H1 (cell line): ENCODE data around the gene WNK2. TPM values are rescaled to one million over a fixed set of nuclear protein-coding genes. Genes with fewer than 3 reads are reported as not detected.

Experiments used
- CTCF ChIA-PET: fragments of 300-600 bp; sonication (Branson Sonifier 250); formaldehyde crosslinking; loops from one replicate; lab custom pipeline; 2021; ENCODE audit not compliant: partially characterized antibody; lab: Charles Lee
- POLR2A ChIA-PET: fragments of 300-600 bp; sonication (Branson Sonifier 250); formaldehyde crosslinking; loops from one replicate; lab custom pipeline; 2021; ENCODE audit warnings: inconsistent platforms; ENCODE audit not compliant: partially characterized antibody; lab: Charles Lee
- DNase-seq, 2 experiments: peaks; one replicate each; pipeline versions ENCODE4 v3.0.0 to v3.0.0-alpha.2; 2010 to 2022; ENCODE audit warnings: low spot score in 2 of 2, low read depth in 1 of 2, mixed read lengths in 1 of 2
- FAIRE-seq: peaks from 2 replicates; lab custom pipeline; 2011; peaks lifted over from hg19 to GRCh38; lab: Jason Lieb, UNC
- H2AFZ ChIP-seq: 2 replicates; pipeline ENCODE4 v1.8.1; 2012; ENCODE audit warnings: low read length, inconsistent platforms
- H2AK5ac ChIP-seq: 2 replicates; pipeline ENCODE4 v1.6.1; 2013; ENCODE audit warnings: low read depth, low read length
- H2BK120ac ChIP-seq: replicated peaks from 2 replicates; pipeline ENCODE3; 2013; ENCODE audit warnings: low read depth, low read length, inconsistent platforms
- H2BK12ac ChIP-seq: 2 replicates; pipeline ENCODE4 v1.6.1; 2013; ENCODE audit warnings: low read depth, low read length
- H2BK15ac ChIP-seq: 2 replicates; pipeline ENCODE4 v1.6.1; 2013; ENCODE audit warnings: low read length
- H2BK20ac ChIP-seq: 2 replicates; pipeline ENCODE4 v1.6.1; 2013; ENCODE audit warnings: low read length
- H2BK5ac ChIP-seq: 2 replicates; pipeline ENCODE4 v1.6.1; 2013; ENCODE audit warnings: low read depth, low read length
- H3K14ac ChIP-seq: 2 replicates; pipeline ENCODE4 v1.6.1; 2013; ENCODE audit warnings: inconsistent platforms; ENCODE audit not compliant: insufficient read length
- H3K18ac ChIP-seq: 2 replicates; pipeline ENCODE4 v1.6.1; 2013; ENCODE audit warnings: low read length; ENCODE audit errors: extremely low read depth
- H3K23ac ChIP-seq: 2 replicates; pipeline ENCODE4 v1.6.1; 2013; ENCODE audit warnings: inconsistent platforms; ENCODE audit not compliant: insufficient read length
- H3K23me2 ChIP-seq: 2 replicates; pipeline ENCODE4 v1.6.1; 2013; ENCODE audit warnings: low read depth, low read length
- H3K27ac ChIP-seq: 2 replicates; pipeline ENCODE4 v1.6.1; 2011; ENCODE audit warnings: low read depth, low read length, inconsistent platforms
- H3K27me3 ChIP-seq, 4 experiments: replicated peaks in 1 of 4; 1 replicate in 1 of 4; 2 replicates in 3 of 4; pipeline versions ENCODE4 v1.6.1 to v1.8.1; 2011 to 2013; ENCODE audit warnings: low read length in 3 of 4, mild to moderate bottlenecking in 3 of 4, inconsistent platforms in 2 of 4, mixed read lengths in 2 of 4, moderate library complexity in 1 of 4; ENCODE audit not compliant: control insufficient read depth in 3 of 4, insufficient read depth in 3 of 4; ENCODE audit errors: extremely low read depth in 1 of 4
- H3K36me3 ChIP-seq, 4 experiments: 2 replicates each; pipeline versions ENCODE4 v1.6.1 to v1.8.1; 2011 to 2013; ENCODE audit warnings: mild to moderate bottlenecking in 4 of 4, low read length in 3 of 4, moderate library complexity in 2 of 4, control low read depth in 1 of 4, inconsistent platforms in 1 of 4; ENCODE audit not compliant: insufficient read depth in 4 of 4, control insufficient read depth in 2 of 4
- H3K4ac ChIP-seq: replicated peaks from 2 replicates; pipeline ENCODE3; 2013; ENCODE audit warnings: low read length, low read depth, mixed read lengths, inconsistent platforms; ENCODE audit not compliant: insufficient read length
- H3K4me1 ChIP-seq, 4 experiments: replicated peaks in 1 of 4; 1 replicate in 1 of 4; 2 replicates in 3 of 4; pipeline versions ENCODE4 v1.6.1 to v1.8.1; 2011 to 2013; ENCODE audit warnings: low read length in 3 of 4, inconsistent platforms in 2 of 4, mixed read lengths in 1 of 4; ENCODE audit not compliant: insufficient read depth in 4 of 4, control insufficient read depth in 3 of 4
- H3K4me2 ChIP-seq, 2 experiments: 2 replicates each; pipeline versions ENCODE4 v1.6.1 to v1.8.1; 2011 to 2013; ENCODE audit warnings: low read depth in 2 of 2, low read length in 2 of 2, control low read depth in 1 of 2, inconsistent platforms in 1 of 2, mild to moderate bottlenecking in 1 of 2; ENCODE audit not compliant: insufficient read depth in 1 of 2
- H3K4me3 ChIP-seq, 4 experiments: fragments of 200-600, 300-600 bp in 1 of 4; sonication (generic), shearing (Covaris generic), sonication (Bioruptor Twin) in 1 of 4; 2 replicates each; pipeline versions ENCODE4 v1.5.1 to v1.8.1; 2011 to 2016; ENCODE audit warnings: low read length in 4 of 4, low read depth in 3 of 4, control low read depth in 2 of 4, inconsistent platforms in 2 of 4, mild to moderate bottlenecking in 2 of 4, mixed read lengths in 1 of 4, moderate library complexity in 1 of 4; ENCODE audit not compliant: insufficient read depth in 2 of 4; ENCODE audit errors: extremely low read depth in 1 of 4
- H3K56ac ChIP-seq: replicated peaks from 2 replicates; pipeline ENCODE3; 2013; ENCODE audit warnings: low read depth, mild to moderate bottlenecking, mixed read lengths, low read length, inconsistent platforms; ENCODE audit not compliant: insufficient read length
- H3K79me1 ChIP-seq: 2 replicates; pipeline ENCODE4 v1.6.1; 2013; ENCODE audit warnings: low read depth, low read length, control low read depth
- H3K79me2 ChIP-seq, 2 experiments: 2 replicates each; pipeline versions ENCODE4 v1.6.1 to v1.8.1; 2012 to 2013; ENCODE audit warnings: low read length in 2 of 2, mild to moderate bottlenecking in 2 of 2, inconsistent platforms in 1 of 2; ENCODE audit not compliant: insufficient read depth in 2 of 2, control insufficient read depth in 1 of 2
- H3K9ac ChIP-seq, 4 experiments: replicated peaks in 1 of 4; 1 replicate in 1 of 4; 2 replicates in 3 of 4; pipeline versions ENCODE4 v1.6.1 to v1.8.1; 2011 to 2013; ENCODE audit warnings: low read depth in 3 of 4, low read length in 3 of 4, control low read depth in 2 of 4, mild to moderate bottlenecking in 2 of 4, moderate library complexity in 2 of 4, inconsistent platforms in 1 of 4; ENCODE audit errors: extremely low read depth in 1 of 4
- H3K9me3 ChIP-seq, 2 experiments: 2 replicates each; pipeline versions ENCODE4 v1.6.1 to v1.8.1; 2012 to 2013; ENCODE audit warnings: mild to moderate bottlenecking in 2 of 2, moderate library complexity in 2 of 2, control low read depth in 1 of 2, inconsistent platforms in 1 of 2, low read depth in 1 of 2, low read length in 1 of 2, mixed read lengths in 1 of 2; ENCODE audit not compliant: insufficient read depth in 2 of 2
- H4K20me1 ChIP-seq, 2 experiments: replicated peaks in 1 of 2; 2 replicates each; pipeline versions ENCODE3 to v1.8.1; 2011 to 2013; ENCODE audit warnings: inconsistent platforms in 2 of 2, low read length in 2 of 2, mild to moderate bottlenecking in 1 of 2; ENCODE audit not compliant: insufficient read depth in 2 of 2, control insufficient read depth in 1 of 2
- H4K5ac ChIP-seq: 2 replicates; pipeline ENCODE4 v1.6.1; 2013; ENCODE audit warnings: low read length, low read depth, mixed read lengths, inconsistent platforms; ENCODE audit not compliant: insufficient read length
- H4K8ac ChIP-seq: 2 replicates; pipeline ENCODE4 v1.8.0; 2013; ENCODE audit warnings: mild to moderate bottlenecking, moderate library complexity, low read length, inconsistent platforms; ENCODE audit not compliant: insufficient read depth; ENCODE audit errors: extremely low read depth
- H4K91ac ChIP-seq: replicated peaks from 2 replicates; pipeline ENCODE3; 2013; ENCODE audit warnings: low read length, mixed read lengths, inconsistent platforms; ENCODE audit not compliant: insufficient read length
- ASH2L ChIP-seq: fragments of 200-600, 300-600 bp; sonication (generic); IDR thresholded peaks from one replicate; pipeline ENCODE4 v1.7.1; 2017; ENCODE audit warnings: low read length
- BRCA1 ChIP-seq: IDR thresholded peaks from 2 replicates; pipeline ENCODE4 v1.6.1; 2012; ENCODE audit warnings: low read depth, low read length, improper control_type of control experiment
- CBX5 ChIP-seq: fragments of 300-800, 300-1000 bp; sonication (generic); IDR thresholded peaks from 2 replicates; pipeline ENCODE4 v1.7.1; 2016; ENCODE audit warnings: antibody characterized with exemption, low read length, low read depth
- CTCF ChIP-seq, 3 experiments: IDR thresholded peaks; 1 replicate in 2 of 3; 2 replicates in 1 of 3; pipeline versions ENCODE4 v1.5.1 to v1.6.1; 2011; ENCODE audit warnings: low read length in 3 of 3, mild to moderate bottlenecking in 3 of 3, inconsistent platforms in 2 of 3, low read depth in 1 of 3, moderate library complexity in 1 of 3; ENCODE audit not compliant: insufficient read depth in 1 of 3; ENCODE audit errors: control extremely low read depth in 1 of 3
- EGR1 ChIP-seq: IDR thresholded peaks from 2 replicates; pipeline ENCODE4 v1.6.1; 2011; ENCODE audit warnings: low read depth, low read length, borderline replicate concordance
- NRF1 ChIP-seq: IDR thresholded peaks from 2 replicates; pipeline ENCODE4 v1.6.1; 2011; ENCODE audit warnings: mild to moderate bottlenecking, low read depth, low read length, improper control_type of control experiment
- POLR2A ChIP-seq, 2 experiments: IDR thresholded peaks; 1 replicate in 1 of 2; 2 replicates in 1 of 2; pipeline ENCODE4 v1.6.1; 2011; ENCODE audit warnings: low read depth in 2 of 2, low read length in 2 of 2, mild to moderate bottlenecking in 2 of 2; ENCODE audit errors: control extremely low read depth in 1 of 2
- SP1 ChIP-seq: IDR thresholded peaks from 2 replicates; pipeline ENCODE4 v1.6.1; 2011; ENCODE audit warnings: low read depth, low read length
- SP4 ChIP-seq: IDR thresholded peaks from 2 replicates; pipeline ENCODE4 v1.6.1; 2012; ENCODE audit warnings: low read length, inconsistent platforms
- TAF1 ChIP-seq: IDR thresholded peaks from 2 replicates; pipeline ENCODE4 v1.6.1; 2011; ENCODE audit warnings: mild to moderate bottlenecking, low read depth, low read length
- ZNF274 ChIP-seq: IDR thresholded peaks from 2 replicates; pipeline ENCODE4 v1.7.0; 2012; ENCODE audit warnings: low read length, borderline replicate concordance; ENCODE audit errors: extremely low read depth
- WGBS, 2 experiments: shearing (Covaris generic) in 1 of 2; methylation state at CpG; one replicate each; pipeline versions ENCODE4 v1.1.6 to v1.1.7; 2013 to 2015; ENCODE audit warnings: low lambda C conversion rate in 2 of 2, mixed read lengths in 2 of 2, inconsistent platforms in 1 of 2, low coverage in 1 of 2, missing lambda C conversion rate in 1 of 2; ENCODE audit not compliant: insufficient replicate concordance in 2 of 2, insufficient coverage in 1 of 2, insufficient read length in 1 of 2; ENCODE audit errors: extremely low coverage in 1 of 2, missing lambda C conversion rate in 1 of 2; 5-methylcytosine and 5-hydroxymethylcytosine counted together
- polyA plus RNA-seq, 7 experiments: library from polyadenylated mRNA; depleted of rRNA in 3 of 7; stranded (reverse) in 5 of 7; unstranded in 2 of 7; fragments of >200 nt in 5 of 7; fragments of 200-250 nt in 2 of 7; gene quantifications; 1 replicate in 5 of 7; 2 replicates in 1 of 7; 4 replicates in 1 of 7; pipeline versions ENCODE4 v1.2.1 to v1.2.3, GENCODE V29; 2011 to 2013; ENCODE audit warnings: missing spikeins in 2 of 7, mixed read lengths in 2 of 7
- total RNA-seq: library from RNA; stranded (reverse); fragmentation: NEBNext Ultra II Directional; extraction: Animal tissue kit (Norgen Biotek cat#: 25700); gene quantifications from 2 replicates; pipeline ENCODE4 v1.2.1, GENCODE V29; 2021
- TF ChIP-seq, protein P1 (sequence below): IDR thresholded peaks from 2 replicates; pipeline ENCODE4 v1.6.1; 2012; ENCODE audit warnings: low read length, inconsistent platforms

The WNK2 gene
- total and polyA plus RNA-seq, 2 of the 8 experiments (the other 6 are each of a cell fraction or from before 2014, with no cell fraction given): 12.0 to 87.2 TPM

DNA sequence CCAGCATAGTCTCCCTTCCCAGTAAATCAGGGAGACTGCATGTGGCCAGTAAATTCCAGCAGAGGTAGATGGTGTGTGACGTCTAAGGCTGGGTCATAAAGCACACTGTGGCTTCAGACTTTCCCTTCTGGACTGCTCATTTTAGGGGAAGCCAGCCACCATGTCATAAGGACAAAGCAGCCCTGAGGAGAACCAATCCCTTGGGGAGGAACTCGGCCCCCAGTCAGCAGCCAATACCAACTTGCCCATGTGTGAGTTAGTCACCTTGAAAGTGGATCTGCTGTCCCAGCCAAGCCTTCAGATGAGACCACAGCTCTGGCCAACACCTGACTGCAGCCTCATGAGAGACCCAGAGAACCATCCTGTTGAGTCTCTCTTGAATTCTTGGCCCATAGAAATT lies 35.2 kb upstream of the WNK2 start:
- Histone ChIP-seq H2BK12ac (no peak overlapping the region), H3K9ac (no peak overlapping the region), H3K4me2 (no peak overlapping the region), H3K4me1 (peaks cover 0 to 8% (median 3%) of the 10 kb centered on the region in 4 experiments; a peak in 2 of 7 replicates), H4K8ac (no peak overlapping the region; the same call in 1 of the 2 replicates), H4K5ac (no peak overlapping the region), H3K14ac (no peak overlapping the region), H4K20me1 (no peaks in the 10 kb centered on the region), H3K23me2 (no peaks in the 10 kb centered on the region), H3K56ac (no peak overlapping the region), H3K79me2 (no peaks in the 10 kb centered on the region), H2BK120ac (no peak overlapping the region), H2AFZ (no peak overlapping the region), H3K27ac (no peak overlapping the region), H2BK20ac (no peak overlapping the region), H3K9me3 (no peaks in the 10 kb centered on the region; a peak in 1 of 4 replicates), H3K27me3 (no peaks in the 10 kb centered on the region), H3K18ac (no peak overlapping the region), H2AK5ac (no peak overlapping the region), H3K4me3 (no peak overlapping the region), H3K79me1 (no peaks in the 10 kb centered on the region), H3K23ac (no peak overlapping the region), H2BK15ac (no peak overlapping the region), H3K4ac (no peak overlapping the region), H2BK5ac (no peak overlapping the region), H3K36me3 (no peaks in the 10 kb centered on the region; a peak in 1 of 8 replicates), H4K91ac (no peak overlapping the region)
- ChIA-PET CTCF (no interaction called here), POLR2A (no interaction called here)
- DNase-seq (no peak), FAIRE-seq (no peak)
- WGBS, 2 experiments: 96% methylated on average over 2 of the region's 2 CpGs; no CpG with 5 or more reads in 1 of the 2 experiments
- TF ChIP-seq POLR2A (IDR thresholded peaks at IDR 0.05; ENCODE audit: control extremely low read depth in 1 of 2, low read depth in 2 of 2, low read length in 2 of 2) (no peak), BRCA1 (no peak), CTCF (IDR thresholded peaks at IDR 0.05; ENCODE audit: control extremely low read depth in 1 of 3, insufficient read depth in 1 of 3, low read depth in 1 of 3, low read length in 3 of 3) (no peak), CBX5 (no peak), SP1 (no peak), SP4 (no peak), NRF1 (no peak), ASH2L (no peak), TAF1 (no peak), ZNF274 (no peak), EGR1 (no peak)
- TF ChIP-seq, protein P1, sequence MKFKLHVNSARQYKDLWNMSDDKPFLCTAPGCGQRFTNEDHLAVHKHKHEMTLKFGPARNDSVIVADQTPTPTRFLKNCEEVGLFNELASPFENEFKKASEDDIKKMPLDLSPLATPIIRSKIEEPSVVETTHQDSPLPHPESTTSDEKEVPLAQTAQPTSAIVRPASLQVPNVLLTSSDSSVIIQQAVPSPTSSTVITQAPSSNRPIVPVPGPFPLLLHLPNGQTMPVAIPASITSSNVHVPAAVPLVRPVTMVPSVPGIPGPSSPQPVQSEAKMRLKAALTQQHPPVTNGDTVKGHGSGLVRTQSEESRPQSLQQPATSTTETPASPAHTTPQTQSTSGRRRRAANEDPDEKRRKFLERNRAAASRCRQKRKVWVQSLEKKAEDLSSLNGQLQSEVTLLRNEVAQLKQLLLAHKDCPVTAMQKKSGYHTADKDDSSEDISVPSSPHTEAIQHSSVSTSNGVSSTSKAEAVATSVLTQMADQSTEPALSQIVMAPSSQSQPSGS: no peak
